ENCODE data around the gene BOLA3.
"Not testable (repeated sequence)": the region's sequence is repeated elsewhere in the genome, so short reads cannot be mapped to it uniquely, and the experiment has no call there.

The BOLA3 gene

DNA sequence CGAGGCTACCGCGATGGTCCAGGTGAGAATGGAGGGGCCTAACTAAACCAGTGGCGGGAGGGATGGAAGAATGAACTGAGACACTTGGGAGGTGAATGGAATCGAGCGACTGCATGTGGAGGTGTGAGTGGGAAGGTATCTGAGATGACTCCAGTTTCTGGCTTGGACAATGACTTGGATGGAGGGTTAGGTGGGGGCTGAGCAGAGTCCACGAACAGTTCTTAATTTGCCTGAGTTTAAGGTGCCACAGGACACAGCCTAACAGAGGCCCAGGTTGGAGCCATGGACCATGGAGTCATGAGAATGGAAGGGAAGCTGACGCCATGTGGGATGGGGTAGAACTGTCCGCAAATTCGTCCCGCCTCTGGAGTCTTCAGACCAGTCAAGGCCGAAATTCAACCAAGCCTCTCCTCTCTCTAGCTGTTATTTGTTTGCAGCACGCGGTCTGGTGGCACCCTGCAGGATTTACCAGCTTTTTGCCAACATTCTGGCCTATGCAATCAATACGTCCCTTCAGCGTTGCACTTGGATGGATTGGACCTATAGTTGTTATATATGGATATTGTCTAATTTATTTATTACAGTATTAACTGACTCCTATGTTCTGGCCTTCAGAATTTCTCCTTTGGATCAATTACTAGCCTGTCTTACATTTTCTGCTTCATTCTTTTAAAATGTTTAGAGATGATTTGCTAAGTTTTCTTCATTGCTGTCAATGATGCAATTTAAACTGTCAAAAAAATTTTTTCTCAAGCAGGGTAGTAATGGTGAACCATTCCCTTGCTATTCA, 940 bp upstream of the BOLA3 start:
- peak; percentile 9 for DNase-seq

DNA sequence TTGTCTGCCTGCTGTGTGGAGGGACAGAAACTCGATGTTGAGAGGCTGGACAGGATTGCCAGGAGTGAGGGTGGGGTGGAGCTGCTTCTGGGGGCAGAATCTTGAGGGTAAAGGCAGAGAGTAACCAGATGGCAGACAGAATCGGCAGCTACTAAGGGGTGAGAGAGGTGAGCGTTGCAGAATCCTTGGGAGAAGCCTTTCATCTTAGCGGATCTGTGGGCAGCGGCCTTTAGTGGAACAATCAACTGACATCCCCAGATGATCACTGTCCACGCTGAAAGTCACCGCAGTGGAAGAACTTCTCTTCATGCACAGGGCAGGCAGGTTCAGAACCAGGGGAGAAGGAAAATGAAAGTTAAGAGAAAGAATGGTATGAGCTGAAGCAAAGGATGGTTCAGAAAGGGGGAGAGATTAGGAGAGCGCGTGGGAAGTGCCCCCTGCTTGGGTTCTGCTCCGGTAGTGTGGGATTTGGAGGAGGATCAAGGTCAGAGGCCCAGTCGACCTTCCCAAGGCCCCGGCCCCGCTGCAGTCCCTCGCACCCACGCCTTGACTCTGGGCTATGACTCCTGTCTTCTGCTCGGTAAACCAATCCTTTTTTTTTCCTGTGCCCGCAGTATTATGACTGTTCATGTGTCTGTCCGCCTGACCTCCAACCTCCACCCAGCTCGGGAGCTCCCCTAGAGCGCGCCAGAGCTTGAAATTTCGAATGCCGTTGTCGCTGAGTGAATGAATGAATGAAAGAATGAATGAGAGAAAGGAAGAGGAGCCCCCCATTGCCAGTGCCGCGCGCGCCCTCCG, 584 bp downstream of the BOLA3 start:
- DNase-seq: no peak

DNA sequence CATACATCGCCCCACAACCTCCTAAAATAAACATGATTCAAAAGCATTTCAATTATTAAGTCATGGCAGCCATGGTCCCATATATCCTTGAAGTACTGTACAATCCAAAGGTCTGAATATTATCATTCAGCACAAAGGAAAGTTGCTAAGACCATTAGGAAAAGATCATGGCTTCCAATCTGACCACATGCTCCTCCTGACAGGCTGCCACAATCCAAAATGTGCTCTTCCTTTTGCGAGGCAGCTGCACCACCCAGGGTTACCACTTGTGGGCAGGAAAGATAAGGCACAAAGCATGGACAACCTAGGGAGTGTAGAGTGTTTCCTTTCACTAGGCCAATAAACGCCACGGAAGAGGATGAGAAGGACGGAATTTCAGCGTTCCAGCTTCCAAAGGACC, 5.4 kb downstream of the BOLA3 start:
- DNase-seq: no peak

GRCh38 chr2:74138600-74139323, 8.9 kb downstream of the BOLA3 start:
- DNase-seq: no peak

DNA sequence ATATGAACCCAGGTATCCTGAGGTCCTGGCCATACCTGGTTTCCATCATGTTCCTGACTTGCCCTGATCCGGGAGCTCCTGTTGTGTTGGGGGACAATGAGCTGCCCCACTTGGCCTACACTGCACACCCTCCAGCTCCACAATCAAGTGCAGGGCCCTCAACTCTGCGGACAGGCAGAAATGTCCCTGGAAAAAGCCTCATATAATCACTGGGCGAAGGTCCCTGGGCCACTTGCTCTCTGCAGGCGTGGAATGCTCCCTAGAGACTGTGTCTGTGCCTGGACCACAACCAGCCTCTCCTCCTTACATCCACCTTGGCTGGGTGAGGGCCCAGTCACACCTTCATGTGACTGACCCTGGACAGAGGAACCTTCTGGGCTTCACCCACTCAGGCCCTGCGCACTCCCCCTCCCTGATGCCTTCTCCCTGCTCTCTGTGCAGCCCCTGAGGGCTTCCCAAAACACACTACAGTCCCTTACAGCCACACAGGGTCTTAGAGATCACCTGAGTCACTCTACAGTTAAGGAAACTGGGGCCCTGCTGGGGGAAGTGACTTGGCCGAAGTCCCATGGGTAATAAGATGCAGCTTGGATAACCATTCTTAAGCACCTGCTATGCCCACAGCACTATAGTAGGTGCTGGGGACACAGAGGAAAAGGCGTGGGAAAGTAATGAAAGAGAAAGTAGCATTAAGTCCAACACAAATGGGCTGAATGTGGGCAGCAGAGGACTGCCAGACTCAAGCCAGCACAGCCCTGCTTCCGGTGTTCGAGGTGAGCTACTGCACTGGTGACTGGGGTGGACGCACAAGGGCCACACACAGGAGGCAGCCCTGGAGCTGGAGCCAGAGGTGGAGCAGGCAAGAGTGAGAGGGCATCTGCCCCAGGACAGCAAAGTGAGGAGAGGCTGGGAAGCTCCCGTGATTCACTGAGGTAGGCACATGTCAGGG, 9.8 kb downstream of the BOLA3 start:
- DNase-seq: no peak

DNA sequence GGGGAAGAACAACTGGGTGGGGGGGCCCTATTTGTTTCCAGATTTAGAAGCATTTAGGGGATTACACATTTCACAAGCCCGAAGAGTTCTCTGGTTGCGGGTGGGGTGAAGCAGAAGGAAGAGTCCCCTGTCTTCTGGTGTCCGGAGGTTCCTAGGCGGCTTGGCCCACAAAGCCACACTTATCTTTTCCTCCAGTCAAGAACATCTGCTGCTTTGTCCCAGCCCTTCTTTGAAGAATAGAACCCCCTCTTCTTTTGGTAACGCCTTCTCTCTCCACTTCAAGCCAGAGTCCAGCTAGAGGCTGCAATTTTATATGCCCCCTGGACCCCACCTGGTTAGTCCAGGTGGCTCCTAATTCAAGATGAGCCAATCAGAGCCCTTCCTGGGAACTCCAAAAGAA, 15.8 kb downstream of the BOLA3 start:
- no peak for DNase-seq

- DNase-seq: no peak
These were observed 17.3 kb downstream of the BOLA3 start for GRCh38 chr2:74130211-74130995.

GRCh38 chr2:74128206-74128605, 19.5 kb downstream of the BOLA3 start:
- no peak for DNase-seq

- not testable (repeated sequence) for DNase-seq
These were observed 23.8 kb downstream of the BOLA3 start for GRCh38 chr2:74123955-74124354.

DNA sequence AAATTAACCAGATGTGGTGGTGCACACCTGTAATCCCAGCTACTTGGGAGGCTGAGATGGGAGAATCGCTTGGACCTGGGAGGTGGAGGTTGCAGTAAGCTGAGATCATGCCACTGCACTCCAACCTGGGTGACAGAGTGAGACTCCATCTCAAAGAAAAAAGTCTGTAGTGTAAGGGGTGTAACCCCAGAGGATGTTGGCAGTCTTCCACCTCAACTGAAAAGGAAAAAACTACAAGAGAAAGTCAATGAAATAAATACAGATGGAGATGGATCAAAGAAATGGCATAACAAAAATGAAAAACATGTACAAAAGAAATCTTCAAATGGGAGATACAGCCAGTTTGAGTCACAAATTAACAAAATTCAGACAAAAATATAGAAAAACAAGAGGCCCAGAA, 25.9 kb downstream of the BOLA3 start:
- not testable (repeated sequence) for DNase-seq

DNA sequence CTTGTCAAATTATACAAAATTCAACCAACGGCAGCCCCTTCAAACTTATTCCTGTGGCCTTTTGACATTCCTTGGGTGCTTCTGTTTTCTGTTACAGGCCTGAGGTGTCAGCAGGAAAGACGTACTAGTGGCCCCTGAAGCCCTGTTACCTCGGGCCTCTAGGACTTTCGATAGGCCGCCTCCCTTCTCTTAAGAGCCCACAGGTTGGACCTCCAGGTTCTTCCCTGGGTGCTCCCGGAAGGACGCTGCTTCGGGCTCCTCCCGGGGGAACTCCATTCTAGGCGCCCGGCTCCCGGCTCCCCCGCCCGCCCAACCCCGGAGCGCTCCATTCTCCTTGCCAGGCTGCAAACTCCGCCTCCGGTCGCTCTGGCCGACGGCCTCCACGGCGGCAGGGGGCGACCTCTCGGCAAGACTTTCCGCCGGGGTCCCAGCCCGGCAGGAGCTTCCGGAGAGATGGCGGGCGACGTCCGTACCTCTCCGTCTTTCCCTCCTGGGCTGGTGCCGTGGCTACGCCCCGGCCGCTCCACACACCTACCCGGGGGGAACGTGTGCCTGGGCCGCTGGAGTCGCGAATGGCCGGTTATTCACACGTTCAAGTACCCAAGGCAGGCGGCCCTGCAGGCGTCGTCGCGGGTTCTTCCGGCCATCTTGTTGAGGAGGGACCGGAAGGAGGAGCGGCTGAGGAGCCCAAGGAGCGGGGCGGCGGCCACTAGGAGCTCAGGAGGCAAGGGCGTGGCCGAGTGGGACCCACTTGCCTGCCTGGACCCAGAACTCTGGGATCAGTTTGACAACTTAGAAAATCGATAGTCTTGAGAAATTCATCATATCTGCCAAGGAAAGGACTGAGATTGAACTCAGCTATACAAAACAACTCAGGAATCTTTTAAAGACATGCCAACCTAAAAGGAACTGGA, 27.5 kb downstream of the BOLA3 start:
- DNase-seq: peak; percentile 79

GRCh38 chr2:74119339-74119738, 28.4 kb downstream of the BOLA3 start:
- DNase-seq: no peak

- DNase-seq: no peak
These were observed 36.3 kb downstream of the BOLA3 start for GRCh38 chr2:74111380-74111779.

GRCh38 chr2:74110537-74110936, 37.2 kb downstream of the BOLA3 start:
- no peak for DNase-seq

DNA sequence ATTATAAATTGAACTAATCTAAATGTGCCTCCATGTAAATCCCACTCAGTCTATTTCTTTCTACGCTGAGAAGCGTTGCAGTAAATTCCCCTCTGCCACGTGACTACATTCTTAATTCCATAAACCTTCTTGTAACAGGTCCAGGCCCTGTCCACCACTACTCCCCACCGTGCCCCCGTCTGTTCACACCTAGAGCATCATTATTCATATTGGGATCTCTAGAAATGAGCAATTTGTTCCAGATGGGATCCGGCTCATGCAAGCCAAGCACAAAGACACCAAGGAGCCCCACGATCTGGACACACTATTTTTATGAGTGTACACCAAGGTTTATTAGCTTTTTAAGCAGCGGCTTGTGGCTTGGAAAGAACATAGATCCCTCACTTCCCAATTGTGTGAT, 38.2 kb downstream of the BOLA3 start:
- DNase-seq: no peak

DNA sequence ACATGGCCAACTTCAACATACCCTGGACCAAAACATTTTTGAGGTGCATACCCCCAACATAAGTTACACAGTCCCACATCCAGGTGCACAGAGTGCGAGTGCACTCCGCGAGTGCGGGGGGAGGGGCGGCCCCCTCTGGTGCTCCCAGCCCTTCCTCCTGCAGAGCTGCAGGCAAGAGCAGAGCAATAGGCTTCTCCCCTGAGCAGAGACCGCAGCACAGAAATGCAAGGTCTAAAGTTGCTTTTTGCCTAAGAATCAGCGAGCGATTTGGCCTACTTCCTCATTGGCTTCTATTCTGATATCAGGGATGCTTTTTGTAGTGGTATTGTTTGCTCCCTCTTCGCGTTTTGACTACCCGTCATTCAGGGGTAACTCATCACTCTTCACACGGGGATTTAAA, 40.6 kb downstream of the BOLA3 start:
- DNase-seq: no peak

- DNase-seq: no peak
These were observed 42.3 kb downstream of the BOLA3 start for GRCh38 chr2:74105413-74105812.

- no peak for DNase-seq
These were observed 42.9 kb downstream of the BOLA3 start for GRCh38 chr2:74104839-74105238.

DNA sequence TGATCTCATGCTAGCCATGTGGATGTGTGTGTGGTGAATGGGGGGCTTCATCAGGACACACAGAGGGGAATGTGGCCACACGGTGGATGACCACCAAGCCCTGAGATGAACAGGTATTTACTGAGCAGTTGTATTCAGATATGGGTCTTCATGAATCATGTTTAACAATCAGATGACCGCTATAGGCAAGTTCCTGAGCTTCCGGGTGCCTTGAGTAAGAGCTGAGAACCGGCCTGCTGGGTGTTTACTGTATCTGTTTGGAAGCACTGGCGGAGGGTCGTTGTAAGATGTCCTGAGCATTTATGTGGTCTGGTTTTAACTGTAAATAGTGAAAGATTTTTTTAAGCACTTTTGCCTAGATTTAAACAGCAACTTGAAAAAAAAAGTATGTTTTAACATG, 43.9 kb downstream of the BOLA3 start:
- no peak for DNase-seq

DNA sequence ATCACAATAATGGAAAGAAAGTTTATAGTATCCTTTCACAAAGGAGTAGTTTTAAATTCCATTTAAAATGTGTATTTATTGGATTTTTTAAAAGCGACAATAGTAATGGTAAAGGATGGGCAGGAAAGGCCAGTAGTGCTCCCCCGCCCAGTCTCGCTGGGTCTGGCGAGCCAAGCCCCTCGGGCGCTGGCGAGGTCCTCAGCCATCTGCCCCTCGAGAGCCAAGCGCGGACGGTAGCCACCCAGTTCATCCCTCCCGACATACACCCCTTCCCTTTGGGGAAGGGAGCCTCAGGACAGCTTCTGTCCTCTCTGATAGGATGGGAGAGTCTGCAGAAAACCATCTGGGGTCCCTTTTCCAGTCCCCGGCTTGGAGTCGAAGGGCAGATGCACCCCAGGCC, 45.2 kb downstream of the BOLA3 start:
- DNase-seq: no peak
